ENCODE results near the gene FHOD1. TPM values are rescaled to one million over a fixed set of nuclear protein-coding genes. Genes with fewer than 3 reads are reported as not detected.

The FHOD1 gene
- total and polyA plus RNA-seq, 2 of the 13 experiments (the other 11 are each of a cell fraction or from before 2014, with no cell fraction given) = 20.0 to 20.8 TPM

DNA sequence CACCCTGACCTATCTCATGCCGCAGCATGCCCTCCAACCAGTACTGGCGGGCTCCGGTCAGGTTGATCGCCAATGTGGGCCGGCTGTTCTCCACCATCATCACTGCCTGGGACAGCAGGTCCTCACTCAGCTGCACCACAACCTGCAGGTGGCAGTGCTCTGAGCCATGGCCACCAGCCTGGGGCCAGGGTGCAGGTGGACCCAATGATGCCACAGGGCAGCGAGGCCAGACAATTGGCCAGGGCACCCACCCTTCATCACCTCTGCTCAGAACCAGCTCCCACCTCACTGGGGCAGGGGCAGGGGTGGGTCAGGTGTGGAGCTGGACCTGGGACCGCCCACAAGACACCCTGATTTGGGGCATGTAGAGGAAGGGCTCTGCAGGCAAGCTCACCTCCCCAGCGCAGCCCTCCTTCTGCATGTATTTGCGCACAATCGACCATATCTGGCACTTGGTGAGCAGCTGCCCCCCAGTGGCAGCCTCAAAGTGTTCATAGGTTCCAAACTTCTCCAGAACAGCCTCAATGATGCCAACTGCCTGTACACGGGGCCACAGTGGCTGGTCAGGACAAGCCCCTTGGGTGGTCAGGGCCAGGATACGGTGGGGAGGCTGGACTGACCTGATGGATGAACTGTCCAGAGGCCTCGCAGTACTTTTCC, 67.7 kb downstream of the FHOD1 start (continued):
- TF ChIP-seq JARID2 (CRISPR knock-in tag; IDR thresholded peaks at IDR 0.05; ENCODE audit: insufficient replicate concordance) (no peak), AGO2 (optimal IDR thresholded peaks at IDR 0.05; ENCODE audit: low read depth, low read length) (peak; percentile 42), MTA1 (CRISPR knock-in tag; IDR thresholded peaks at IDR 0.05; ENCODE audit: borderline replicate concordance) (0 out of 2 replicates have a peak, but pooled peaks have one; percentile 23), ELF1 (CRISPR knock-in tag; IDR thresholded peaks at IDR 0.05) (no peak), SOX13 (IDR thresholded peaks at IDR 0.05) (no peak), SOX13 (CRISPR knock-in tag; conservative IDR thresholded peaks at IDR 0.05 in 1 of 2, IDR thresholded peaks at IDR 0.05 in 1 of 2) (no peak), STAG1 (CRISPR knock-in tag; IDR thresholded peaks at IDR 0.05) (peak; percentile 40), ZBTB38 (CRISPR knock-in tag; IDR thresholded peaks at IDR 0.05) (peak; percentile 36; the same call in 1 of the 2 replicates), ZNF33A (CRISPR knock-in tag; IDR thresholded peaks at IDR 0.05; ENCODE audit: borderline replicate concordance) (no peak), NFE2L2 (IDR thresholded peaks at IDR 0.05; ENCODE audit: low read length) (no peak), ZNF12 (CRISPR knock-in tag; IDR thresholded peaks at IDR 0.05) (no peak), ZNF331 (CRISPR knock-in tag; IDR thresholded peaks at IDR 0.05) (peak; percentile 85), ATF1 (CRISPR knock-in tag; IDR thresholded peaks at IDR 0.05) (no peak)
- TF ChIP-seq, protein P1, sequence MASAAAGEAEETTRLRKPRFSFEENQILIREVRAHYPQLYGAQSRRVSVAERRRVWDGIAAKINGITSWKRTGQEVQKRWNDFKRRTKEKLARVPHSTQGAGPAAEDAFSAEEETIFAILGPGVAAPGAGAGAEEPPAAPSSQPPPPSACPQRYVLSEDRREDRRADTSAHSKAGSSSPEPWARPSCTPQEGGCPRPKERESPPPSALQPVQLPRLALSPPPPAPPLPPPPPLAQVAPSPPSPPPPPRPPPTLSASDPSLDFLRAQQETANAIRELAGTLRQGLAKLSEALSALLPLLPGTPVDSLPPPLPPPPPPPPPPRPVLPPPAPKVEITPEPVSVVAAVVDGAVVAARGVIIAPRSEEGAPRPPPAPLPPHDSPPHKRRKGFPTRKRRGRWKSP (CRISPR knock-in tag; IDR thresholded peaks at IDR 0.05) = no peak
- TF ChIP-seq, protein P2, sequence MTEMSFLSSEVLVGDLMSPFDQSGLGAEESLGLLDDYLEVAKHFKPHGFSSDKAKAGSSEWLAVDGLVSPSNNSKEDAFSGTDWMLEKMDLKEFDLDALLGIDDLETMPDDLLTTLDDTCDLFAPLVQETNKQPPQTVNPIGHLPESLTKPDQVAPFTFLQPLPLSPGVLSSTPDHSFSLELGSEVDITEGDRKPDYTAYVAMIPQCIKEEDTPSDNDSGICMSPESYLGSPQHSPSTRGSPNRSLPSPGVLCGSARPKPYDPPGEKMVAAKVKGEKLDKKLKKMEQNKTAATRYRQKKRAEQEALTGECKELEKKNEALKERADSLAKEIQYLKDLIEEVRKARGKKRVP (CRISPR knock-in tag; IDR thresholded peaks at IDR 0.05) = peak in 1 of 2 experiments; percentile 25; a peak in 1 of 4 replicates
- TF ChIP-seq, protein P3, sequence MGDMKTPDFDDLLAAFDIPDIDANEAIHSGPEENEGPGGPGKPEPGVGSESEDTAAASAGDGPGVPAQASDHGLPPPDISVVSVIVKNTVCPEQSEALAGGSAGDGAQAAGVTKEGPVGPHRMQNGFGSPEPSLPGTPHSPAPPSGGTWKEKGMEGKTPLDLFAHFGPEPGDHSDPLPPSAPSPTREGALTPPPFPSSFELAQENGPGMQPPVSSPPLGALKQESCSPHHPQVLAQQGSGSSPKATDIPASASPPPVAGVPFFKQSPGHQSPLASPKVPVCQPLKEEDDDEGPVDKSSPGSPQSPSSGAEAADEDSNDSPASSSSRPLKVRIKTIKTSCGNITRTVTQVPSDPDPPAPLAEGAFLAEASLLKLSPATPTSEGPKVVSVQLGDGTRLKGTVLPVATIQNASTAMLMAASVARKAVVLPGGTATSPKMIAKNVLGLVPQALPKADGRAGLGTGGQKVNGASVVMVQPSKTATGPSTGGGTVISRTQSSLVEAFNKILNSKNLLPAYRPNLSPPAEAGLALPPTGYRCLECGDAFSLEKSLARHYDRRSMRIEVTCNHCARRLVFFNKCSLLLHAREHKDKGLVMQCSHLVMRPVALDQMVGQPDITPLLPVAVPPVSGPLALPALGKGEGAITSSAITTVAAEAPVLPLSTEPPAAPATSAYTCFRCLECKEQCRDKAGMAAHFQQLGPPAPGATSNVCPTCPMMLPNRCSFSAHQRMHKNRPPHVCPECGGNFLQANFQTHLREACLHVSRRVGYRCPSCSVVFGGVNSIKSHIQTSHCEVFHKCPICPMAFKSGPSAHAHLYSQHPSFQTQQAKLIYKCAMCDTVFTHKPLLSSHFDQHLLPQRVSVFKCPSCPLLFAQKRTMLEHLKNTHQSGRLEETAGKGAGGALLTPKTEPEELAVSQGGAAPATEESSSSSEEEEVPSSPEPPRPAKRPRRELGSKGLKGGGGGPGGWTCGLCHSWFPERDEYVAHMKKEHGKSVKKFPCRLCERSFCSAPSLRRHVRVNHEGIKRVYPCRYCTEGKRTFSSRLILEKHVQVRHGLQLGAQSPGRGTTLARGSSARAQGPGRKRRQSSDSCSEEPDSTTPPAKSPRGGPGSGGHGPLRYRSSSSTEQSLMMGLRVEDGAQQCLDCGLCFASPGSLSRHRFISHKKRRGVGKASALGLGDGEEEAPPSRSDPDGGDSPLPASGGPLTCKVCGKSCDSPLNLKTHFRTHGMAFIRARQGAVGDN (CRISPR knock-in tag; IDR thresholded peaks at IDR 0.05) = peak; percentile 50
- TF ChIP-seq, protein P4, sequence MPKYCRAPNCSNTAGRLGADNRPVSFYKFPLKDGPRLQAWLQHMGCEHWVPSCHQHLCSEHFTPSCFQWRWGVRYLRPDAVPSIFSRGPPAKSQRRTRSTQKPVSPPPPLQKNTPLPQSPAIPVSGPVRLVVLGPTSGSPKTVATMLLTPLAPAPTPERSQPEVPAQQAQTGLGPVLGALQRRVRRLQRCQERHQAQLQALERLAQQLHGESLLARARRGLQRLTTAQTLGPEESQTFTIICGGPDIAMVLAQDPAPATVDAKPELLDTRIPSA (CRISPR knock-in tag; IDR thresholded peaks at IDR 0.05; ENCODE audit: borderline replicate concordance) = no peak
- TF ChIP-seq, protein P5, sequence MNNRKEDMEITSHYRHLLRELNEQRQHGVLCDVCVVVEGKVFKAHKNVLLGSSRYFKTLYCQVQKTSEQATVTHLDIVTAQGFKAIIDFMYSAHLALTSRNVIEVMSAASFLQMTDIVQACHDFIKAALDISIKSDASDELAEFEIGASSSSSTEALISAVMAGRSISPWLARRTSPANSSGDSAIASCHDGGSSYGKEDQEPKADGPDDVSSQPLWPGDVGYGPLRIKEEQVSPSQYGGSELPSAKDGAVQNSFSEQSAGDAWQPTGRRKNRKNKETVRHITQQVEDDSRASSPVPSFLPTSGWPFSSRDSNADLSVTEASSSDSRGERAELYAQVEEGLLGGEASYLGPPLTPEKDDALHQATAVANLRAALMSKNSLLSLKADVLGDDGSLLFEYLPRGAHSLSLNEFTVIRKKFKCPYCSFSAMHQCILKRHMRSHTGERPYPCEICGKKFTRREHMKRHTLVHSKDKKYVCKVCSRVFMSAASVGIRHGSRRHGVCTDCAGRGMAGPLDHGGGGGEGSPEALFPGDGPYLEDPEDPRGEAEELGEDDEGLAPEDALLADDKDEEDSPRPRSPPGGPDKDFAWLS (CRISPR knock-in tag; IDR thresholded peaks at IDR 0.05; ENCODE audit: borderline replicate concordance) = no peak
- TF ChIP-seq, protein P6, sequence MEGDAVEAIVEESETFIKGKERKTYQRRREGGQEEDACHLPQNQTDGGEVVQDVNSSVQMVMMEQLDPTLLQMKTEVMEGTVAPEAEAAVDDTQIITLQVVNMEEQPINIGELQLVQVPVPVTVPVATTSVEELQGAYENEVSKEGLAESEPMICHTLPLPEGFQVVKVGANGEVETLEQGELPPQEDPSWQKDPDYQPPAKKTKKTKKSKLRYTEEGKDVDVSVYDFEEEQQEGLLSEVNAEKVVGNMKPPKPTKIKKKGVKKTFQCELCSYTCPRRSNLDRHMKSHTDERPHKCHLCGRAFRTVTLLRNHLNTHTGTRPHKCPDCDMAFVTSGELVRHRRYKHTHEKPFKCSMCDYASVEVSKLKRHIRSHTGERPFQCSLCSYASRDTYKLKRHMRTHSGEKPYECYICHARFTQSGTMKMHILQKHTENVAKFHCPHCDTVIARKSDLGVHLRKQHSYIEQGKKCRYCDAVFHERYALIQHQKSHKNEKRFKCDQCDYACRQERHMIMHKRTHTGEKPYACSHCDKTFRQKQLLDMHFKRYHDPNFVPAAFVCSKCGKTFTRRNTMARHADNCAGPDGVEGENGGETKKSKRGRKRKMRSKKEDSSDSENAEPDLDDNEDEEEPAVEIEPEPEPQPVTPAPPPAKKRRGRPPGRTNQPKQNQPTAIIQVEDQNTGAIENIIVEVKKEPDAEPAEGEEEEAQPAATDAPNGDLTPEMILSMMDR (CRISPR knock-in tag; IDR thresholded peaks at IDR 0.05) = peak; percentile 63
